ENCODE data around the gene ATP1B2.

The ATP1B2 gene

GRCh38 chr17:7703584-7704479 lies 53.1 kb downstream of the ATP1B2 start:
- no peak overlapping the region for H3K27ac ChIP-seq (ENCODE audit: poor library complexity, severe bottlenecking)
- no peak for DNase-seq (ENCODE audit: low spot score)
- no peak for TF ChIP-seq CTCF (IDR thresholded peaks at IDR 0.05; ENCODE audit: poor library complexity, severe bottlenecking)
- H3K27me3 ChIP-seq (ENCODE audit: insufficient read depth, poor library complexity, severe bottlenecking) = peaks cover 37% of the 10 kb centered on the region
- peaks cover 17% of the 10 kb centered on the region for H3K36me3 ChIP-seq (ENCODE audit: low read depth)
- no peak for ATAC-seq (ENCODE audit: low read depth)
- H3K4me1 ChIP-seq (ENCODE audit: insufficient read depth, poor library complexity, severe bottlenecking) = no peaks in the 10 kb centered on the region
- no peak overlapping the region for H3K4me3 ChIP-seq (ENCODE audit: severe bottlenecking)
- H3K9me3 ChIP-seq (ENCODE audit: severe bottlenecking) = no peaks in the 10 kb centered on the region

GRCh38 chr17:7704601-7705268 lies 54.0 kb downstream of the ATP1B2 start, which contains the start of gene EFNB3:
EFNB3 (plus strand) TSS chr17:7705202; CDS start chr17:7705599, 397 bp downstream.
- Histone ChIP-seq H3K4me3 (ENCODE audit: severe bottlenecking) (peak within 1 kb of the TSS; percentile 9), H3K36me3 (ENCODE audit: low read depth) (peaks cover 15% of the 10 kb centered on the region; the same call in 1 of the 2 replicates), H3K4me1 (ENCODE audit: insufficient read depth, poor library complexity, severe bottlenecking) (no peaks in the 10 kb centered on the region), H3K27ac (ENCODE audit: poor library complexity, severe bottlenecking) (no peak within 1 kb of the TSS), H3K27me3 (ENCODE audit: insufficient read depth, poor library complexity, severe bottlenecking) (peaks cover 37% of the 10 kb centered on the region), H3K9me3 (ENCODE audit: severe bottlenecking) (no peaks in the 10 kb centered on the region)
- TF ChIP-seq CTCF (IDR thresholded peaks at IDR 0.05; ENCODE audit: poor library complexity, severe bottlenecking) = no peak
- ATAC-seq (ENCODE audit: low read depth) = peak; percentile 47; the same call in 2 of the 3 replicates
- DNase-seq (ENCODE audit: low spot score) = no peak

GRCh38 chr17:7705269-7706255 lies 54.8 kb downstream of the ATP1B2 start:
- ATAC-seq (ENCODE audit: low read depth) = peak; percentile 6; the same call in 1 of the 3 replicates
- H3K4me3 ChIP-seq (ENCODE audit: severe bottlenecking) = peak overlapping the region; percentile 9
- H3K4me1 ChIP-seq (ENCODE audit: insufficient read depth, poor library complexity, severe bottlenecking) = no peaks in the 10 kb centered on the region
- peaks cover 14% of the 10 kb centered on the region; the same call in 1 of the 2 replicates for H3K36me3 ChIP-seq (ENCODE audit: low read depth)
- H3K27ac ChIP-seq (ENCODE audit: poor library complexity, severe bottlenecking) = no peak overlapping the region
- no peak for TF ChIP-seq CTCF (IDR thresholded peaks at IDR 0.05; ENCODE audit: poor library complexity, severe bottlenecking)
- peaks cover 37% of the 10 kb centered on the region for H3K27me3 ChIP-seq (ENCODE audit: insufficient read depth, poor library complexity, severe bottlenecking)
- DNase-seq (ENCODE audit: low spot score) = no peak
- H3K9me3 ChIP-seq (ENCODE audit: severe bottlenecking) = no peaks in the 10 kb centered on the region

GRCh38 chr17:7706631-7707354 lies 56.1 kb downstream of the ATP1B2 start:
- Histone ChIP-seq H3K4me3 (ENCODE audit: severe bottlenecking) (no peak overlapping the region), H3K4me1 (ENCODE audit: insufficient read depth, poor library complexity, severe bottlenecking) (no peaks in the 10 kb centered on the region), H3K9me3 (ENCODE audit: severe bottlenecking) (no peaks in the 10 kb centered on the region), H3K27ac (ENCODE audit: poor library complexity, severe bottlenecking) (no peak overlapping the region), H3K36me3 (ENCODE audit: low read depth) (0 out of 2 replicates have a peak, but pooled peaks cover 3% of the 10 kb centered on the region), H3K27me3 (ENCODE audit: insufficient read depth, poor library complexity, severe bottlenecking) (peaks cover 37% of the 10 kb centered on the region)
- TF ChIP-seq CTCF (IDR thresholded peaks at IDR 0.05; ENCODE audit: poor library complexity, severe bottlenecking) = no peak
- DNase-seq (ENCODE audit: low spot score) (no peak), ATAC-seq (ENCODE audit: low read depth) (no peak)
